Lung microvascular endothelial cell (primary cell): Measurements from ENCODE around the gene GMPPA. TPM values are rescaled to one million over a fixed set of nuclear protein-coding genes. Genes with fewer than 3 reads are reported as not detected.

ENCODE experiments used
- DNase-seq, 2 donors: peaks; one replicate each; pipeline versions ENCODE4 v3.0.0 to v3.0.0-alpha.2; 2010; ENCODE audit warnings: low read depth in 2 of 2
- total RNA-seq: library from RNA; depleted of rRNA; stranded (reverse); fragments of >200 nt; gene quantifications from 2 replicates; pipeline ENCODE4 v1.2.1, GENCODE V29; 2014

The GMPPA gene
- 21.1 and 22.2 TPM in 2 replicates for total RNA-seq

GRCh38 chr2:219498280-219499057 is at the start of gene GMPPA:
GMPPA (plus strand) TSS chr2:219498891; CDS start chr2:219499976, 1,085 bp downstream.
- DNase-seq, result peak; percentile 96 to 99

GRCh38 chr2:219449609-219450008 is 49.1 kb upstream of the GMPPA start:
- DNase-seq, result no peak

- no peak for DNase-seq
These were observed 46.9 kb upstream of the GMPPA start for GRCh38 chr2:219451661-219452360.

- peak in 1 of 2 donors; percentile 40 for DNase-seq
These were observed 46.1 kb upstream of the GMPPA start for GRCh38 chr2:219452361-219453317.

GRCh38 chr2:219453671-219454590 is 44.8 kb upstream of the GMPPA start:
- DNase-seq, result no peak

- DNase-seq, result no peak
These were observed 43.1 kb upstream of the GMPPA start for GRCh38 chr2:219455581-219455980.

GRCh38 chr2:219457784-219458369 is 40.8 kb upstream of the GMPPA start:
- DNase-seq, result no peak

- no peak for DNase-seq
These were observed 39.7 kb upstream of the GMPPA start for GRCh38 chr2:219458996-219459395.

- peak; percentile 49 to 58 for DNase-seq
These were observed 39.0 kb upstream of the GMPPA start for GRCh38 chr2:219459460-219460311.

- DNase-seq, result no peak
These were observed 38.2 kb upstream of the GMPPA start for GRCh38 chr2:219460424-219460926.

- no peak for DNase-seq
These were observed 37.6 kb upstream of the GMPPA start for GRCh38 chr2:219461047-219461514.

- no peak for DNase-seq
These were observed 37.0 kb upstream of the GMPPA start for GRCh38 chr2:219461669-219462068.

- no peak for DNase-seq
These were observed 36.3 kb upstream of the GMPPA start for GRCh38 chr2:219462349-219462748.

- no peak for DNase-seq
These were observed 34.2 kb upstream of the GMPPA start for GRCh38 chr2:219464286-219465032.

- DNase-seq, result no peak
These were observed 32.8 kb upstream of the GMPPA start for GRCh38 chr2:219465659-219466561.

- no peak for DNase-seq
These were observed 31.6 kb upstream of the GMPPA start for GRCh38 chr2:219466816-219467735.
